SU-DHL-6 (cell line): Measurements from ENCODE around the gene CIB4.
"Not testable (repeated sequence)": the region's sequence is repeated elsewhere in the genome, so short reads cannot be mapped to it uniquely, and the experiment has no call there.

ENCODE experiments used
- H2AFZ ChIP-seq: fragments of 200-600 bp; sonication (generic); 2 replicates; pipeline ENCODE4 v1.6.1; 2014; ENCODE audit warnings: low read depth, mild to moderate bottlenecking, moderate library complexity, mixed read lengths, antibody characterized with exemption, low read length; ENCODE audit not compliant: severe bottlenecking
- H3F3A ChIP-seq: fragments of 200-600 bp; shearing (Covaris generic); 2 replicates; pipeline ENCODE4 v1.6.0; 2016; ENCODE audit warnings: antibody characterized with exemption, mild to moderate bottlenecking; ENCODE audit not compliant: insufficient read depth
- H3K27ac ChIP-seq: fragments of 200-600 bp; sonication (generic); 2 replicates; pipeline ENCODE4 v1.5.1; 2016; ENCODE audit warnings: low read depth, mild to moderate bottlenecking, low read length, moderate library complexity, mixed read lengths
- H3K27me3 ChIP-seq: fragments of 200-600 bp; sonication (generic), shearing (Covaris generic); 2 replicates; pipeline ENCODE4 v1.6.0; 2014; ENCODE audit warnings: mild to moderate bottlenecking, low read length
- H3K36me3 ChIP-seq: fragments of 200-600 bp; sonication (generic); 2 replicates; pipeline ENCODE4 v1.6.1; 2014; ENCODE audit warnings: mild to moderate bottlenecking, low read length, mixed read lengths
- H3K4me2 ChIP-seq: fragments of 300-600, 200-600 bp; shearing (Covaris generic), sonication (generic); 2 replicates; pipeline ENCODE4 v1.6.0; 2014; ENCODE audit warnings: low read length, low read depth, mild to moderate bottlenecking; ENCODE audit not compliant: poor library complexity, severe bottlenecking
- H3K4me3 ChIP-seq: fragments of 200-600 bp; sonication (generic); 2 replicates; pipeline ENCODE4 v1.5.1; 2014; ENCODE audit warnings: antibody characterized with exemption, low read length, mild to moderate bottlenecking, mixed read lengths; ENCODE audit not compliant: insufficient read depth, poor library complexity, severe bottlenecking
- H3K79me2 ChIP-seq: fragments of 200-600 bp; sonication (generic); 2 replicates; pipeline ENCODE4 v1.6.1; 2014; ENCODE audit warnings: mild to moderate bottlenecking, low read length, moderate library complexity; ENCODE audit not compliant: insufficient read depth
- H3K9ac ChIP-seq: fragments of 200-600 bp; sonication (generic); 2 replicates; pipeline ENCODE4 v1.7.0; 2014; ENCODE audit warnings: mild to moderate bottlenecking, low read length
- H3K9me2 ChIP-seq: fragments of 200-600 bp; sonication (generic); replicated peaks from 2 replicates; pipeline ENCODE4 v1.6.1; 2014; ENCODE audit warnings: low read length; ENCODE audit not compliant: insufficient read depth
- H3K9me3 ChIP-seq: fragments of 200-600 bp; sonication (generic); 2 replicates; pipeline ENCODE4 v1.6.1; 2014; ENCODE audit warnings: low read length, mixed read lengths; ENCODE audit not compliant: insufficient read depth
- H4K20me1 ChIP-seq: fragments of 200-600 bp; sonication (generic); 2 replicates; pipeline ENCODE4 v1.6.1; 2014; ENCODE audit warnings: low read depth, mild to moderate bottlenecking, antibody characterized with exemption, low read length, moderate library complexity, mixed read lengths
- CTCF ChIP-seq: fragments of 200-600 bp; sonication (generic); IDR thresholded peaks from one replicate; pipeline ENCODE4 v1.5.1; 2017; ENCODE audit warnings: antibody characterized with exemption, mild to moderate bottlenecking, low read length, moderate library complexity; ENCODE audit not compliant: insufficient read depth, poor library complexity, severe bottlenecking
- EZH2phosphoT487 ChIP-seq: fragments of 200-600 bp; sonication (generic), shearing (Covaris generic); conservative IDR thresholded peaks from 2 replicates; pipeline ENCODE4 v1.6.1; 2018; ENCODE audit warnings: mild to moderate bottlenecking, antibody characterized with exemption, low read length, moderate library complexity, mixed read lengths

Gene CIB4

GRCh38 chr2:26668041-26668440, 26.9 kb upstream of the CIB4 start:
- Histone ChIP-seq H3K9me3 (no peaks in the 10 kb centered on the region), H3K4me2 (no peak overlapping the region), H3K9me2 (no peaks in the 10 kb centered on the region), H4K20me1 (no peaks in the 10 kb centered on the region), H3K4me3 (no peak overlapping the region), H3K79me2 (no peaks in the 10 kb centered on the region), H3K36me3 (no peaks in the 10 kb centered on the region), H3K9ac (no peak overlapping the region), H3K27me3 (no peaks in the 10 kb centered on the region), H3K27ac (no peak overlapping the region), H2AFZ (no peak overlapping the region), H3F3A (no peaks in the 10 kb centered on the region)
- TF ChIP-seq CTCF, result no peak
- TF ChIP-seq EZH2phosphoT487, result no peak

GRCh38 chr2:26666671-26667070, 25.5 kb upstream of the CIB4 start:
- no peak overlapping the region for H3K4me2 ChIP-seq
- H3K9me2 ChIP-seq, result no peaks in the 10 kb centered on the region
- H2AFZ ChIP-seq, result no peak overlapping the region
- H3K79me2 ChIP-seq, result no peaks in the 10 kb centered on the region
- no peaks in the 10 kb centered on the region for H3K36me3 ChIP-seq
- TF ChIP-seq EZH2phosphoT487 (no peak), CTCF (no peak)
- no peaks in the 10 kb centered on the region for H3F3A ChIP-seq
- H3K27ac ChIP-seq, result no peak overlapping the region
- no peak overlapping the region for H3K4me3 ChIP-seq
- H3K9ac ChIP-seq, result no peak overlapping the region
- H4K20me1 ChIP-seq, result no peaks in the 10 kb centered on the region
- H3K27me3 ChIP-seq, result no peaks in the 10 kb centered on the region
- no peaks in the 10 kb centered on the region for H3K9me3 ChIP-seq

- not testable (repeated sequence) for H3K79me2 ChIP-seq, H3K27me3 ChIP-seq, H3K4me3 ChIP-seq, H3K4me2 ChIP-seq, H3K36me3 ChIP-seq, H2AFZ ChIP-seq, H3K9ac ChIP-seq, H3F3A ChIP-seq, H3K27ac ChIP-seq, H3K9me3 ChIP-seq, H4K20me1 ChIP-seq, H3K9me2 ChIP-seq
Observed at GRCh38 chr2:26665296-26665695, 24.1 kb upstream of the CIB4 start.

GRCh38 chr2:26660363-26660962, 19.3 kb upstream of the CIB4 start:
- Histone ChIP-seq H3K27me3 (0 out of 2 replicates have a peak, but pooled peaks cover 6% of the 10 kb centered on the region), H2AFZ (no peak overlapping the region), H3K36me3 (no peaks in the 10 kb centered on the region), H3K4me2 (no peak overlapping the region), H3K27ac (no peak overlapping the region), H3K9me2 (no peaks in the 10 kb centered on the region), H4K20me1 (no peaks in the 10 kb centered on the region), H3F3A (no peaks in the 10 kb centered on the region), H3K4me3 (no peak overlapping the region), H3K79me2 (no peaks in the 10 kb centered on the region), H3K9me3 (no peaks in the 10 kb centered on the region), H3K9ac (no peak overlapping the region)
- no peak for TF ChIP-seq CTCF
- no peak for TF ChIP-seq EZH2phosphoT487
